ENCODE data around the gene TM7SF2.

DNA sequence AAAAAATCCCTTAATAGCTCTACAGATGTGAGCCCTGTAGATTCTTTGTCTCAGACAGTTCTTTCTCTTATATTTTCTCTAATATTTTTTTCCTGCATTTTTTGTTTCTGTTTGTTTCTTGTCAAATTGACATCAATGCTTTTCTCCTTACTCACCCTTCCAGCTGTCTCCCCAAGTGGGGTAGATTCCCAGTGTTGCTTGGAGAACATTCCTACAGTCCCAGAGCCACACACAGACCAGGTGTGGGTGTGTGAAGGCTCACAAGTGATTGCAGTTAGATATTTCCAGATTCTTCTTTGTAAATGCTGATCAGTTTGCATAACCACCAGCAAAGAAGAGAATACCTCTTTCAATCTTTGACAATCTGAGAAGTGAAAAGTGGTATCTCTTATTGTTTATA, 8.2 kb upstream of the TM7SF2 start:
- TF ChIP-seq, protein P1, sequence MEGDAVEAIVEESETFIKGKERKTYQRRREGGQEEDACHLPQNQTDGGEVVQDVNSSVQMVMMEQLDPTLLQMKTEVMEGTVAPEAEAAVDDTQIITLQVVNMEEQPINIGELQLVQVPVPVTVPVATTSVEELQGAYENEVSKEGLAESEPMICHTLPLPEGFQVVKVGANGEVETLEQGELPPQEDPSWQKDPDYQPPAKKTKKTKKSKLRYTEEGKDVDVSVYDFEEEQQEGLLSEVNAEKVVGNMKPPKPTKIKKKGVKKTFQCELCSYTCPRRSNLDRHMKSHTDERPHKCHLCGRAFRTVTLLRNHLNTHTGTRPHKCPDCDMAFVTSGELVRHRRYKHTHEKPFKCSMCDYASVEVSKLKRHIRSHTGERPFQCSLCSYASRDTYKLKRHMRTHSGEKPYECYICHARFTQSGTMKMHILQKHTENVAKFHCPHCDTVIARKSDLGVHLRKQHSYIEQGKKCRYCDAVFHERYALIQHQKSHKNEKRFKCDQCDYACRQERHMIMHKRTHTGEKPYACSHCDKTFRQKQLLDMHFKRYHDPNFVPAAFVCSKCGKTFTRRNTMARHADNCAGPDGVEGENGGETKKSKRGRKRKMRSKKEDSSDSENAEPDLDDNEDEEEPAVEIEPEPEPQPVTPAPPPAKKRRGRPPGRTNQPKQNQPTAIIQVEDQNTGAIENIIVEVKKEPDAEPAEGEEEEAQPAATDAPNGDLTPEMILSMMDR (conservative IDR thresholded peaks at IDR 0.05; ENCODE audit: low read length), result no peak
- TF ChIP-seq EZH2phosphoT487 (IDR thresholded peaks at IDR 0.05; ENCODE audit: borderline replicate concordance), result no peak
